CD4-positive, CD25-positive, alpha-beta regulatory T cell (primary cell): Measurements from ENCODE around the gene CA4. TPM values are rescaled to one million over a fixed set of nuclear protein-coding genes. Genes with fewer than 3 reads are reported as not detected.

Experiments
- ATAC-seq, 2 donors: fragments of 150-1000 bp; cut with Tn5 transposase; one replicate each; pipeline ENCODE4 v1.10.0; 2021; ENCODE audit warnings: low read depth in 2 of 2, moderate number of reproducible peaks in 2 of 2, moderate library complexity in 1 of 2
- DNase-seq, 3 donors: peaks; one replicate each; pipeline versions ENCODE4 v3.0.0 to v3.0.0-alpha.2; 2012 to 2022; ENCODE audit warnings: mixed read lengths in 1 of 3
- H3K27ac ChIP-seq: one replicate; pipeline ENCODE4 v1.7.0; 2013; ENCODE audit warnings: mild to moderate bottlenecking, low read length; ENCODE audit not compliant: insufficient read depth, poor library complexity, severe bottlenecking
- H3K27me3 ChIP-seq: one replicate; pipeline ENCODE4 v1.7.0; 2013; ENCODE audit warnings: low read length; ENCODE audit not compliant: control insufficient read depth, insufficient read depth
- H3K36me3 ChIP-seq: one replicate; pipeline ENCODE4 v1.7.0; 2013; ENCODE audit warnings: mild to moderate bottlenecking, low read length, moderate library complexity; ENCODE audit not compliant: control insufficient read depth, insufficient read depth
- H3K4me1 ChIP-seq: 2 replicates; pipeline ENCODE4 v1.7.0; 2013; ENCODE audit warnings: mild to moderate bottlenecking, low read length; ENCODE audit not compliant: insufficient read depth, control insufficient read depth, poor library complexity, severe bottlenecking
- H3K4me3 ChIP-seq: one replicate; pipeline ENCODE4 v1.7.0; 2013; ENCODE audit warnings: low read depth, mild to moderate bottlenecking, low read length, moderate library complexity
- H3K9me3 ChIP-seq, 2 experiments: 1 replicate in 1 of 2; 2 replicates in 1 of 2; pipeline ENCODE4 v1.7.0; 2013; ENCODE audit warnings: low read length in 2 of 2, mild to moderate bottlenecking in 1 of 2, moderate library complexity in 1 of 2; ENCODE audit not compliant: control insufficient read depth in 2 of 2
- H3K27ac Mint-ChIP-seq, 3 donors: one replicate each; pipeline ENCODE4 v1.8.0; 2020 to 2022; ENCODE audit warnings: mild to moderate bottlenecking in 3 of 3, mixed read lengths in 3 of 3, moderate library complexity in 2 of 3
- H3K27me3 Mint-ChIP-seq: one replicate; pipeline ENCODE4 v1.8.0; 2022; ENCODE audit warnings: mild to moderate bottlenecking, mixed read lengths
- H3K36me3 Mint-ChIP-seq: one replicate; pipeline ENCODE4 v1.8.0; 2020; ENCODE audit warnings: mixed read lengths
- H3K4me1 Mint-ChIP-seq, 4 donors: one replicate each; pipeline ENCODE4 v1.8.0; 2020 to 2022; ENCODE audit warnings: mixed read lengths in 4 of 4, mild to moderate bottlenecking in 1 of 4
- H3K4me3 Mint-ChIP-seq, 4 donors: one replicate each; pipeline ENCODE4 v1.8.0; 2020 to 2022; ENCODE audit warnings: mild to moderate bottlenecking in 4 of 4, mixed read lengths in 4 of 4, moderate library complexity in 3 of 4
- H3K9me3 Mint-ChIP-seq, 7 donors: one replicate each; pipeline ENCODE4 v1.8.0; 2020 to 2022; ENCODE audit warnings: mixed read lengths in 7 of 7, mild to moderate bottlenecking in 3 of 7, moderate library complexity in 2 of 7
- polyA plus RNA-seq, 4 donors: library from polyadenylated mRNA; unstranded; fragments of 300-500 nt; fragmentation: Illumina TruSeq; gene quantifications; one replicate each; pipeline ENCODE4 v1.2.3, GENCODE V29; 2021
- total RNA-seq: library from RNA; stranded (reverse); gene quantifications from one replicate; pipeline ENCODE4 v1.2.3, GENCODE V29; 2022

The CA4 gene
- total and polyA plus RNA-seq, 5 donors from 2014 or later = not detected

- no peaks in the 10 kb centered on the region for H3K9me3 ChIP-seq
- no peak overlapping the region for H3K27ac ChIP-seq
- peak overlapping the region in 2 of 4 donors; percentile 20 to 26 for H3K4me3 Mint-ChIP-seq
- peaks cover 8 to 36% (median 20%) of the 10 kb centered on the region in 4 donors for H3K4me1 Mint-ChIP-seq
- DNase-seq (peak; percentile 48 to 85 (median 74)), ATAC-seq (peak; percentile 73 to 78)
- H3K27me3 ChIP-seq = peaks cover 20% of the 10 kb centered on the region
- no peaks in the 10 kb centered on the region for H3K36me3 Mint-ChIP-seq
- H3K9me3 Mint-ChIP-seq = peaks cover 0 to 6% (median 0%) of the 10 kb centered on the region in 7 donors
- H3K27me3 Mint-ChIP-seq = peaks cover 92% of the 10 kb centered on the region
- peaks cover 27% of the 10 kb centered on the region for H3K4me1 ChIP-seq
- no peak overlapping the region for H3K4me3 ChIP-seq
- H3K36me3 ChIP-seq = no peaks in the 10 kb centered on the region
- H3K27ac Mint-ChIP-seq = no peak overlapping the region
Observed at GRCh38 chr17:60142872-60143499, 6.8 kb upstream of the CA4 start.

DNA sequence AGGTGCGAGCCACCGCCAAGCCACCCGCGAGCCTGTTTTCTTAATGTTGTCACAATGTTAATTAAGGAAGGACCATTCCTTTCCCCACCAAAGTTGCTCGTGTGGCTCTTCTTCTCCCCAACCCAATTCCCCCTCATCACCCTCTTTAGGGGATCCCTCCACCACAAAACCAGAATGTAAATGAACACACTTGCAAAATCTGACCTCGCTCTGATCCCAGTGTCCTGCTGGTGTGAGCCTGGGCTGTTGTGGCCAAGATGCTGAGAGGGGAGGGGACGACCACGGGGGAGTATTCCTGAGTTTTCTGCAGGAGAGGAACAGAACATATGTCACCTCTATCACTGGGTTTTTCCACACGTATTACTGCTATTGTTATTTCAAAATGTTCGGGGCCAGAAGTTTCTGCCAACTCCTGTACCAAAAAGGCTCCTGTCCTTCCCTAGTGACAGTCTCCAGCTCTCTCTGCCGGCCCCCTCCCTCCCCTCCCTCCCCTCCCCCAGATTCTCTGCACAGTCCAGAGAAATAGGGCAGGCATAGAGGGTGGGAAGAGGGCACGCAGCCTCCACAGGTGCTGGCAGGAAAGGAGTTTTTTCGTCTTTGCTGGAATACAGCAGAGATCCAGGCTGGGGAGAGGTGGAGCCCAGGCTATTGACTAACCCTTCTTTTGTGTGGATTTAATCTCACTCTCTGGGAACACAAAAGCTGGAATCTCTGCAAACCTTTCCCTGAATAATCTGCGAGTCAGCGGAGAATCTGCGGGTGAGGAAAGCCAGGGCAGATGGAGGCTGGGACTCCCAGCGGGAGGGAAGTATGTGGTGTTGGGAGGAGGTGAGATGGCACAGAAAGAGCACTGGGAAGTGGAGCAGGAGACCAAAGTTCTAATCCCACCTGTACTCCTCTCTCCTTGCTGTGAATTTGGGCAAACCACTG, 4.5 kb upstream of the CA4 start:
- peaks cover 30% of the 10 kb centered on the region for H3K27me3 ChIP-seq
- Mint-ChIP-seq H3K27ac (no peak overlapping the region), H3K36me3 (no peaks in the 10 kb centered on the region), H3K27me3 (peaks cover 88% of the 10 kb centered on the region), H3K4me3 (no peak overlapping the region), H3K4me1 (peaks cover 8 to 40% (median 20%) of the 10 kb centered on the region in 4 donors), H3K9me3 (peaks cover 0 to 6% (median 0%) of the 10 kb centered on the region in 7 donors)
- H3K9me3 ChIP-seq = no peaks in the 10 kb centered on the region
- no peak overlapping the region for H3K27ac ChIP-seq
- no peak for DNase-seq
- no peak overlapping the region for H3K4me3 ChIP-seq
- no peaks in the 10 kb centered on the region for H3K36me3 ChIP-seq
- no peak for ATAC-seq
- peaks cover 23% of the 10 kb centered on the region for H3K4me1 ChIP-seq

DNA sequence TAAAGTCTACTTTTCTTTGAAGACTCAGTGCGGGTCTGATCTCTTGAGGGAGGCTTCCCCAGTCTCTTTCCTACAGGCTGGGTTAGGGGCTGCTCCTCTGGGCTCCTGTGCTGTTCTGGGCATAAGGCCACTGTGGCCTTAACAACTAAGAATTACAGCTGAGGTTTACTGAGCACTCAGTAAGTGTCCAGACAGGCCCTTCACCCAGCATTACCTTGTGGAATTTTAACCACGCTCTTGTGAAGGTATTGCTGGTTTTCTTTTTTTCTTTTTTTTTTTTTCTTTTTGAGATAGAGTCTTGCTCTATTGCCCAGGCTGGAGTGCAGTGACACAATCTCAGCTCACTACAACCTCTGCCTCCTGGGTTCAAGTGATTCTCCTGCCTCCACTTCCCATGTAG, 3.6 kb upstream of the CA4 start:
- ATAC-seq = no peak
- H3K9me3 ChIP-seq = no peaks in the 10 kb centered on the region
- H3K4me3 ChIP-seq = no peak overlapping the region

GRCh38 chr17:60147553-60148223, 2.1 kb upstream of the CA4 start:
- Mint-ChIP-seq H3K27ac (no peak overlapping the region), H3K27me3 (peaks cover 79% of the 10 kb centered on the region), H3K4me3 (peak overlapping the region in 1 of 4 donors; percentile 36), H3K4me1 (peaks cover 13 to 45% (median 25%) of the 10 kb centered on the region in 4 donors), H3K9me3 (peaks cover 0 to 6% (median 0%) of the 10 kb centered on the region in 7 donors), H3K36me3 (no peaks in the 10 kb centered on the region)
- no peaks in the 10 kb centered on the region for H3K36me3 ChIP-seq
- H3K9me3 ChIP-seq = no peaks in the 10 kb centered on the region
- H3K27ac ChIP-seq = no peak overlapping the region
- peaks cover 25% of the 10 kb centered on the region for H3K27me3 ChIP-seq
- ATAC-seq = no peak
- no peak overlapping the region for H3K4me3 ChIP-seq
- no peak for DNase-seq
- H3K4me1 ChIP-seq = peaks cover 34% of the 10 kb centered on the region

More for the DNA sequence above, 3.6 kb upstream of the CA4 start:
- Histone ChIP-seq H3K27me3 (peaks cover 26% of the 10 kb centered on the region), H3K36me3 (no peaks in the 10 kb centered on the region), H3K27ac (no peak overlapping the region), H3K4me1 (peaks cover 28% of the 10 kb centered on the region)
- no peaks in the 10 kb centered on the region for H3K36me3 Mint-ChIP-seq
- H3K4me3 Mint-ChIP-seq = no peak overlapping the region
- no peak for DNase-seq
- peaks cover 0 to 6% (median 0%) of the 10 kb centered on the region in 7 donors for H3K9me3 Mint-ChIP-seq
- H3K27me3 Mint-ChIP-seq = peaks cover 86% of the 10 kb centered on the region
- H3K4me1 Mint-ChIP-seq = peaks cover 8 to 45% (median 22%) of the 10 kb centered on the region in 4 donors
- no peak overlapping the region for H3K27ac Mint-ChIP-seq

DNA sequence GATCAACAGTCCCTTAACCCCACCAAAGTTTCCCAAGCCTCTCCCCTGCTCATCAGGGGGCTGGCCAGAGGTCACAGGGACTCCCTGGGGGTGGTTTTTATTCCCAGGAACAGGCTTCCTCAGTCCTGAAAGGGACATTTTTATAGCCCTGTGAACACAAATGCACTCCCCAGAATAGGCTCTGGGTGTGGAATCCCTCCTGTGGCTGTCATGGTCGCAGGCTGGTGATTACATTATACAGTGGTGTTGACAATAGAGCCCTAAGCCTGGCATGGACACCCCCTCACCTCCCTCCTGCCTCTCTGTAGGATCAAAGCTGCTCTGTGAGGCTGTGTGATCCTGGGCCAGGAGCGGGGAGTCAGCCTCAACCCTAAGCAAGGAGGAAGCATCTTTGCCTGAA, 1.4 kb upstream of the CA4 start:
- peaks cover 0 to 6% (median 0%) of the 10 kb centered on the region in 7 donors for H3K9me3 Mint-ChIP-seq
- Histone ChIP-seq H3K27ac (no peak overlapping the region), H3K4me3 (no peak overlapping the region), H3K36me3 (no peaks in the 10 kb centered on the region), H3K27me3 (peaks cover 25% of the 10 kb centered on the region), H3K9me3 (no peaks in the 10 kb centered on the region), H3K4me1 (peaks cover 29% of the 10 kb centered on the region)
- peaks cover 12 to 38% (median 19%) of the 10 kb centered on the region in 4 donors for H3K4me1 Mint-ChIP-seq
- peaks cover 72% of the 10 kb centered on the region for H3K27me3 Mint-ChIP-seq
- DNase-seq (no peak), ATAC-seq (no peak)
- H3K27ac Mint-ChIP-seq = no peak overlapping the region
- H3K36me3 Mint-ChIP-seq = no peaks in the 10 kb centered on the region
- peak overlapping the region in 1 of 4 donors; percentile 36 for H3K4me3 Mint-ChIP-seq

- DNase-seq = peak in 2 of 3 donors; percentile 53 to 81
- ATAC-seq = peak; percentile 90 to 92
- Mint-ChIP-seq H3K4me1 (peaks cover 5 to 28% (median 11%) of the 10 kb centered on the region in 4 donors), H3K27ac (peak overlapping the region; percentile 32 to 36 (median 35)), H3K9me3 (peaks cover 0 to 2% (median 0%) of the 10 kb centered on the region in 7 donors), H3K36me3 (no peaks in the 10 kb centered on the region), H3K27me3 (peaks cover 51% of the 10 kb centered on the region), H3K4me3 (peak overlapping the region; percentile 39 to 80 (median 69))
- no peak overlapping the region for H3K27ac ChIP-seq
- peak overlapping the region; percentile 35 for H3K4me3 ChIP-seq
- H3K27me3 ChIP-seq = peaks cover 21% of the 10 kb centered on the region
- no peaks in the 10 kb centered on the region for H3K36me3 ChIP-seq
- peaks cover 29% of the 10 kb centered on the region for H3K4me1 ChIP-seq
- no peaks in the 10 kb centered on the region for H3K9me3 ChIP-seq
Observed at GRCh38 chr17:60151355-60151754, 1.6 kb downstream of the CA4 start.

- no peak overlapping the region for H3K27ac Mint-ChIP-seq
- DNase-seq = no peak
- H3K27me3 ChIP-seq = peaks cover 8% of the 10 kb centered on the region
- H3K27me3 Mint-ChIP-seq = peaks cover 26% of the 10 kb centered on the region
- no peaks in the 10 kb centered on the region for H3K36me3 ChIP-seq
- no peak for ATAC-seq
- no peaks in the 10 kb centered on the region for H3K9me3 ChIP-seq
- H3K36me3 Mint-ChIP-seq = no peaks in the 10 kb centered on the region
- peaks cover 0 to 1% (median 0%) of the 10 kb centered on the region in 7 donors for H3K9me3 Mint-ChIP-seq
- no peak overlapping the region for H3K4me3 ChIP-seq
- peaks cover 5 to 25% (median 11%) of the 10 kb centered on the region in 4 donors for H3K4me1 Mint-ChIP-seq
- no peak overlapping the region for H3K4me3 Mint-ChIP-seq
- peaks cover 29% of the 10 kb centered on the region for H3K4me1 ChIP-seq
- no peak overlapping the region for H3K27ac ChIP-seq
Observed at GRCh38 chr17:60153606-60154390, 4.0 kb downstream of the CA4 start.
